ENCODE results near the gene TMEM271.

DNA sequence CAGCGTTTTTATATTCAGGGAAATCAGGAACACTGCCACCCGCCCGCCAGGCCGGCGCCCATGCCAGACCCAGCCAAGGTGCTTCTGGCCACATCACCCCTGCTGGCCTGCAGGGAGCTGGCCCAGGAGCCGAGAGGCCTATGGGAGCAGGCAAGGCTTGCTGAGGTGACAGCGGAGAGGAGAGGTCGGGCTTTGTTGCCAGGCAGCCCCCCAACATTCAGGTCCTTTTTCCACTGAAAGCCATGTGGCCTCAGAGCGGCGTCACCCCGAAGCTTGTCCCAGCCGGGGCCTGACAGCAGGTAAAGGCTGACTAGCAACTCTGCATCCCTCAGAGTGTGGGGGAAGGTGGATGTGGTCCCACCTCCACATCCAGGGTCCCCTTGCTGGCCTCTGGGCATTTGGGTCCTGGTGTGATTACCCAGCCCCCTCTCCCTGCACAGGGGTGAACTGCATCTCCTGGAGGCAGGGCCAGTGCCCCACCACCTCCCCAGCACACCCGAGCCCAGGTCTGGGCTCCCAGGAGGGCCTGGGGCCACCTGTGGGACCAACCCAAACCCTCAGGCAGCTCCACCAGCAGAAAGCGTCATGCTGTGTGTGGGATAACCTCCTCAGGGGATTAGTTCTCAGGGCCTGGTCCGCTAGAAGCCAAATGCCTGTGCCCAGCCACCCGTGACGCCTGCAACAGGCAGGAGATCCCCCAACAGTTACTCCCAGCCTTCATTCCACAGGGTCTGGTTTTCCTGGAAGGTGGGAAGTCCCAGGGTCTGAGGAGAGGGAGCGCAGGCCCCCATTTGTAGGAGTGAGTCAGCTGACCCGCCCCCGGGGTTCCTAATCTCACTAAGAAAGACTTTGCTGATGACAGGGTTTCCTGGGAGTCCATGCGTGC, 48.9 kb upstream of the TMEM271 start, which contains the start of gene PDE6B:
- TF ChIP-seq, protein P1, sequence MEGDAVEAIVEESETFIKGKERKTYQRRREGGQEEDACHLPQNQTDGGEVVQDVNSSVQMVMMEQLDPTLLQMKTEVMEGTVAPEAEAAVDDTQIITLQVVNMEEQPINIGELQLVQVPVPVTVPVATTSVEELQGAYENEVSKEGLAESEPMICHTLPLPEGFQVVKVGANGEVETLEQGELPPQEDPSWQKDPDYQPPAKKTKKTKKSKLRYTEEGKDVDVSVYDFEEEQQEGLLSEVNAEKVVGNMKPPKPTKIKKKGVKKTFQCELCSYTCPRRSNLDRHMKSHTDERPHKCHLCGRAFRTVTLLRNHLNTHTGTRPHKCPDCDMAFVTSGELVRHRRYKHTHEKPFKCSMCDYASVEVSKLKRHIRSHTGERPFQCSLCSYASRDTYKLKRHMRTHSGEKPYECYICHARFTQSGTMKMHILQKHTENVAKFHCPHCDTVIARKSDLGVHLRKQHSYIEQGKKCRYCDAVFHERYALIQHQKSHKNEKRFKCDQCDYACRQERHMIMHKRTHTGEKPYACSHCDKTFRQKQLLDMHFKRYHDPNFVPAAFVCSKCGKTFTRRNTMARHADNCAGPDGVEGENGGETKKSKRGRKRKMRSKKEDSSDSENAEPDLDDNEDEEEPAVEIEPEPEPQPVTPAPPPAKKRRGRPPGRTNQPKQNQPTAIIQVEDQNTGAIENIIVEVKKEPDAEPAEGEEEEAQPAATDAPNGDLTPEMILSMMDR (IDR thresholded peaks at IDR 0.05): no peak
- TF ChIP-seq EZH2phosphoT487 (IDR thresholded peaks at IDR 0.05) (no peak), EZH2 (IDR thresholded peaks at IDR 0.05) (no peak)

All from neural progenitor cell (in vitro differentiated cells).